GM12872 (cell line): ENCODE measurements around the gene SMIM36.

Experiments used
- CTCF ChIP-seq: IDR thresholded peaks from 3 replicates; pipeline ENCODE4 v1.5.1; 2011; ENCODE audit warnings: low read depth, mild to moderate bottlenecking, low read length, moderate library complexity; ENCODE audit not compliant: insufficient read depth

Gene SMIM36

GRCh38 chr17:55479903-55480302 lies 31.3 kb downstream of the SMIM36 start:
- TF ChIP-seq CTCF = no peak

- TF ChIP-seq CTCF = no peak
Observed at GRCh38 chr17:55478971-55479370, 32.3 kb downstream of the SMIM36 start.

GRCh38 chr17:55466671-55467070 lies 44.6 kb downstream of the SMIM36 start:
- TF ChIP-seq CTCF = no peak

GRCh38 chr17:55463600-55463999 lies 47.7 kb downstream of the SMIM36 start:
- TF ChIP-seq CTCF = no peak

- no peak for TF ChIP-seq CTCF
Observed at GRCh38 chr17:55462711-55463110, 48.5 kb downstream of the SMIM36 start.

- TF ChIP-seq CTCF = no peak
Observed at GRCh38 chr17:55462234-55462633, 49.0 kb downstream of the SMIM36 start.

- no peak for TF ChIP-seq CTCF
Observed at GRCh38 chr17:55458978-55459377, 52.3 kb downstream of the SMIM36 start.
